ENCODE measurements around the gene C2CD2L. TPM values are rescaled to one million over a fixed set of nuclear protein-coding genes. Genes with fewer than 3 reads are reported as not detected.

C2CD2L gene
- total RNA-seq, 1 experiment from 2014 or later: 14.7 TPM

- BruUV-seq (replicated peaks): no TSS peak
- Mint-ChIP-seq H3K4me3 (ENCODE audit: unreplicated experiment) (peak within 1 kb of the TSS; percentile 97), H3K4me1 (ENCODE audit: low read depth, unreplicated experiment) (peaks cover 1% of the 10 kb centered on the region), H3K9me3 (ENCODE audit: unreplicated experiment) (no peaks in the 10 kb centered on the region), H3K27ac (ENCODE audit: unreplicated experiment) (peak within 1 kb of the TSS; percentile 98), H3K36me3 (ENCODE audit: insufficient read depth, unreplicated experiment) (peaks cover 45% of the 10 kb centered on the region), H3K27me3 (ENCODE audit: insufficient read depth, unreplicated experiment) (no peaks in the 10 kb centered on the region)
- Histone ChIP-seq H3K36me3 (ENCODE audit: control insufficient read depth, insufficient read depth, low read length) (peaks cover 4% of the 10 kb centered on the region), H3K9me3 (no peaks in the 10 kb centered on the region), H3K4me3 (ENCODE audit: low read depth, low read length) (peak within 1 kb of the TSS; percentile 85), H3K4me1 (peaks cover 11% of the 10 kb centered on the region), H3K27me3 (replicated peaks; ENCODE audit: control insufficient read depth, insufficient read depth, low read length) (no peaks in the 10 kb centered on the region)
- intact Hi-C loops (cut with micrococcal nuclease; ENCODE audit: unreplicated experiment): loop anchor here (1.0 to 2.0 kb wide), 4 partner anchors 10 to 54 kb away; partner anchors contain the start of genes C2CD2L, SLC37A4 and VPS11
- DNase-seq: peak; percentile 97 to 98
- TF ChIP-seq CTCF (IDR thresholded peaks at IDR 0.05; ENCODE audit: insufficient read depth in 1 of 2, low read depth in 1 of 2, low read length in 1 of 2, severe bottlenecking in 1 of 2, unreplicated experiment in 1 of 2): no peak
- CTCF ChIA-PET: interaction anchor here (0.7 to 3.1 kb wide), 9 partner anchors 9 to 255 kb away, joined by 3 to 19 read pairs (median 5); partner anchors contain the start of genes C2CD2L, CBL, DPAGT1 and HINFP
- POLR2A ChIA-PET: interaction anchor here (0.6 to 2.7 kb wide), 22 partner anchors 10 to 283 kb away, joined by 3 to 72 read pairs (median 4); partner anchors contain the start of genes C2CD2L, CBL, DPAGT1 and HINFP
These were observed 22.3 kb upstream of the C2CD2L start, which contains the start of gene HMBS for GRCh38 chr11:119084663-119085436. TSS of gene HMBS (plus strand) at chr11:119084881. CDS start at chr11:119085034, 153 bp downstream.

- ChIA-PET POLR2A (interaction anchor here (0.6 to 2.7 kb wide), 19 partner anchors 9 to 282 kb away, joined by 3 to 72 read pairs (median 6); partner anchors contain the start of genes C2CD2L, CBL, DPAGT1 and HINFP), CTCF (interaction anchor here (0.5 to 3.1 kb wide), 7 partner anchors 9 to 255 kb away, joined by 3 to 19 read pairs (median 4); partner anchors contain the start of genes DPAGT1 and VPS11)
- Histone ChIP-seq H3K4me3 (ENCODE audit: low read depth, low read length) (peak overlapping the region; percentile 85), H3K9me3 (no peaks in the 10 kb centered on the region), H3K27me3 (replicated peaks; ENCODE audit: control insufficient read depth, insufficient read depth, low read length) (no peaks in the 10 kb centered on the region), H3K4me1 (peaks cover 11% of the 10 kb centered on the region), H3K36me3 (ENCODE audit: control insufficient read depth, insufficient read depth, low read length) (peaks cover 4% of the 10 kb centered on the region)
- TSS peak; percentile 90 for BruUV-seq (replicated peaks)
- Mint-ChIP-seq H3K36me3 (ENCODE audit: insufficient read depth, unreplicated experiment) (peaks cover 46% of the 10 kb centered on the region), H3K27me3 (ENCODE audit: insufficient read depth, unreplicated experiment) (no peaks in the 10 kb centered on the region), H3K4me3 (ENCODE audit: unreplicated experiment) (peak overlapping the region; percentile 97), H3K9me3 (ENCODE audit: unreplicated experiment) (no peaks in the 10 kb centered on the region), H3K27ac (ENCODE audit: unreplicated experiment) (peak overlapping the region; percentile 98), H3K4me1 (ENCODE audit: low read depth, unreplicated experiment) (peaks cover 7% of the 10 kb centered on the region)
- TF ChIP-seq CTCF (IDR thresholded peaks at IDR 0.05; ENCODE audit: insufficient read depth in 1 of 2, low read depth in 1 of 2, low read length in 1 of 2, severe bottlenecking in 1 of 2, unreplicated experiment in 1 of 2): no peak
- DNase-seq: no peak
- intact Hi-C loops (cut with micrococcal nuclease; ENCODE audit: unreplicated experiment): loop anchor here (1.0 to 2.0 kb wide), 3 partner anchors 10 to 55 kb away; partner anchors contain the start of genes C2CD2L and SLC37A4
These were observed 21.7 kb upstream of the C2CD2L start for GRCh38 chr11:119085437-119085847.

GRCh38 chr11:119087123-119087522, 20.0 kb upstream of the C2CD2L start:
- no peak overlapping the region for H3K4me3 Mint-ChIP-seq (ENCODE audit: unreplicated experiment)
- no TSS peak for BruUV-seq (replicated peaks)
- no peaks in the 10 kb centered on the region for H3K27me3 Mint-ChIP-seq (ENCODE audit: insufficient read depth, unreplicated experiment)
- no peaks in the 10 kb centered on the region for H3K27me3 ChIP-seq (replicated peaks; ENCODE audit: control insufficient read depth, insufficient read depth, low read length)
- peaks cover 11% of the 10 kb centered on the region for H3K4me1 ChIP-seq
- TF ChIP-seq CTCF (IDR thresholded peaks at IDR 0.05; ENCODE audit: insufficient read depth in 1 of 2, low read depth in 1 of 2, low read length in 1 of 2, severe bottlenecking in 1 of 2, unreplicated experiment in 1 of 2): no peak
- DNase-seq: no peak
- ChIA-PET POLR2A (interaction anchor here (0.6 kb wide), 1 partner anchor 296 kb away, joined by 3 read pairs; the partner anchor contains the start of gene DDX6), CTCF (interaction anchor here (0.8 kb wide), 1 partner anchor 69 kb away, joined by 3 read pairs; no protein-coding TSS in a partner anchor)
- peaks cover 7% of the 10 kb centered on the region for H3K4me1 Mint-ChIP-seq (ENCODE audit: low read depth, unreplicated experiment)
- intact Hi-C loops (cut with micrococcal nuclease; ENCODE audit: unreplicated experiment): no loop called here
- no peaks in the 10 kb centered on the region for H3K9me3 Mint-ChIP-seq (ENCODE audit: unreplicated experiment)
- no peak overlapping the region for H3K4me3 ChIP-seq (ENCODE audit: low read depth, low read length)
- no peak overlapping the region for H3K27ac Mint-ChIP-seq (ENCODE audit: unreplicated experiment)
- peaks cover 43% of the 10 kb centered on the region for H3K36me3 Mint-ChIP-seq (ENCODE audit: insufficient read depth, unreplicated experiment)
- H3K9me3 ChIP-seq: no peaks in the 10 kb centered on the region
- H3K36me3 ChIP-seq (ENCODE audit: control insufficient read depth, insufficient read depth, low read length): no peaks in the 10 kb centered on the region
